K562 (cell line): ENCODE data around the gene COX20. TPM values are rescaled to one million over a fixed set of nuclear protein-coding genes. Genes with fewer than 3 reads are reported as not detected.
A peak's percentile ranks its signal among the peaks of the same experiment; 100 is the strongest.

Experiments
- CREM ChIP-seq: IDR thresholded peaks from 2 replicates; pipeline ENCODE4 v1.6.1; 2014; ENCODE audit warnings: antibody characterized with exemption, low read depth
- DACH1 ChIP-seq: fragments of 450-650 bp; IDR thresholded peaks from 2 replicates; pipeline ENCODE4 v1.6.1; 2018; ENCODE audit not compliant: partially characterized antibody
- DDX20 ChIP-seq: fragments of 450-650 bp; IDR thresholded peaks from 2 replicates; pipeline ENCODE4 v1.6.1; 2016; ENCODE audit warnings: missing genetic modification characterization, low read depth, mild to moderate bottlenecking, missing compliant biosample characterization, moderate library complexity
- EP300 ChIP-seq: IDR thresholded peaks from 2 replicates; pipeline ENCODE4 v1.6.1; 2012; ENCODE audit warnings: low read length, improper control_type of control experiment
- HDAC1 ChIP-seq, 2 experiments: fragments of 450-650 bp; IDR thresholded peaks; 2 replicates each; pipeline ENCODE4 v1.6.1; 2016 to 2017; ENCODE audit warnings: inconsistent platforms in 1 of 2, mild to moderate bottlenecking in 1 of 2, moderate library complexity in 1 of 2
- HDAC8 ChIP-seq: fragments of 450-650 bp; IDR thresholded peaks from 2 replicates; pipeline ENCODE4 v1.6.1; 2016; ENCODE audit warnings: mild to moderate bottlenecking, missing genetic modification characterization, moderate library complexity, missing compliant biosample characterization
- MIER1 ChIP-seq: fragments of 450-650 bp; IDR thresholded peaks from 2 replicates; pipeline ENCODE4 v1.6.1; 2016; ENCODE audit warnings: antibody characterized with exemption, mild to moderate bottlenecking, low read depth
- POLR2G ChIP-seq: fragments of 200-400 bp; formaldehyde crosslinking; IDR thresholded peaks from 2 replicates; pipeline ENCODE4 v1.6.1; 2017; ENCODE audit warnings: low read depth, mild to moderate bottlenecking, antibody characterized with exemption, low read length, moderate library complexity
- RAD21 ChIP-seq, 2 experiments: fragments of 250-450 bp in 1 of 2; fragments of 450-650 bp in 1 of 2; sonication (Bioruptor Pico) in 1 of 2; formaldehyde crosslinking in 1 of 2; IDR thresholded peaks in 1 of 2; conservative IDR thresholded peaks in 1 of 2; 2 replicates each; pipeline versions ENCODE4 v1.4.0 to v1.8.0; 2020 to 2022; ENCODE audit warnings: mild to moderate bottlenecking in 2 of 2, moderate library complexity in 1 of 2
- RFX5 ChIP-seq: IDR thresholded peaks from 2 replicates; pipeline ENCODE4 v1.6.1; 2011; ENCODE audit warnings: low read depth, mild to moderate bottlenecking, improper control_type of control experiment, low read length
- RFX7 ChIP-seq: fragments of 250-450 bp; sonication (Bioruptor Pico); IDR thresholded peaks from 2 replicates; pipeline ENCODE4 v1.5.1; 2021; ENCODE audit warnings: mild to moderate bottlenecking
- SIN3B ChIP-seq: fragments of 450-650 bp; IDR thresholded peaks from 2 replicates; pipeline ENCODE4 v1.6.1; 2017; ENCODE audit warnings: low read depth, mild to moderate bottlenecking, moderate library complexity
- TEAD4 ChIP-seq, 2 experiments: sonication (generic) in 1 of 2; formaldehyde crosslinking in 1 of 2; IDR thresholded peaks; 2 replicates each; pipeline versions ENCODE4 v1.6.1 to v1.8.0; 2012 to 2022; ENCODE audit warnings: borderline replicate concordance in 1 of 2, inconsistent platforms in 1 of 2, low read length in 1 of 2, mild to moderate bottlenecking in 1 of 2, missing genetic modification reagents in 1 of 2
- YY1 ChIP-seq, 3 experiments: IDR thresholded peaks; 2 replicates each; pipeline ENCODE4 v1.6.1; 2011; ENCODE audit warnings: low read length in 2 of 3, mild to moderate bottlenecking in 2 of 3, moderate library complexity in 2 of 3, borderline replicate concordance in 1 of 3, control low read depth in 1 of 3, low read depth in 1 of 3; ENCODE audit not compliant: insufficient read depth in 3 of 3, insufficient replicate concordance in 2 of 3, control insufficient read depth in 1 of 3, insufficient read length in 1 of 3; ENCODE audit errors: extremely low read depth in 1 of 3
- ZNF146 ChIP-seq: IDR thresholded peaks from one replicate; pipeline ENCODE4 v1.6.1; 2018; ENCODE audit warnings: missing compliant biosample characterization; ENCODE audit not compliant: unreplicated experiment
- ZNF212 ChIP-seq: fragments of 450-650 bp; formaldehyde crosslinking; IDR thresholded peaks from 2 replicates; pipeline ENCODE4 v1.4.0; 2020; ENCODE audit warnings: mild to moderate bottlenecking
- polyA plus RNA-seq, 8 experiments: library from polyadenylated mRNA; depleted of rRNA in 4 of 8; stranded (reverse) in 5 of 8; unstranded in 3 of 8; fragments of >200 nt; fragmentation: Nextera tagmentation in 2 of 8; fragmentation: Illumina TruSeq in 1 of 8; extraction: Ambion mirVana in 2 of 8; extraction: Trizol in 1 of 8; gene quantifications; 2 replicates each; pipeline versions ENCODE4 v1.2.1 to v1.2.3, GENCODE V29; 2011 to 2014; ENCODE audit warnings: inconsistent platforms in 1 of 8, missing spikeins in 1 of 8
- total RNA-seq, 7 experiments: library from RNA; depleted of rRNA in 6 of 7; stranded (reverse); fragments of >200 nt in 6 of 7; fragmentation: Illumina TruSeq in 2 of 7; extraction: Trizol in 2 of 7; gene quantifications; 2 replicates each; pipeline versions ENCODE4 v1.2.1 to v1.2.3, GENCODE V29; 2011 to 2021; ENCODE audit warnings: low replicate concordance in 1 of 7
- TF ChIP-seq, protein P1 (sequence below): fragments of 250-450 bp; sonication (Bioruptor Pico); IDR thresholded peaks from 2 replicates; pipeline ENCODE4 v1.8.0; 2021; ENCODE audit warnings: mild to moderate bottlenecking, moderate library complexity
- TF ChIP-seq, protein P2 (sequence below): fragments of 450-650 bp; formaldehyde crosslinking; IDR thresholded peaks from 2 replicates; pipeline ENCODE4 v1.4.0; 2022; ENCODE audit warnings: missing genetic modification characterization
- TF ChIP-seq, protein P3 (sequence below): fragments of 250-450 bp; sonication (Bioruptor Pico); IDR thresholded peaks from 2 replicates; pipeline ENCODE4 v1.8.0; 2022; ENCODE audit warnings: moderate library complexity, mild to moderate bottlenecking, inconsistent platforms
- TF ChIP-seq, protein P4 (sequence below): fragments of 250-450 bp; sonication (Bioruptor Pico); IDR thresholded peaks from 2 replicates; pipeline ENCODE4 v1.5.0; 2021
- TF ChIP-seq, protein P5 (sequence below): fragments of 250-450 bp; sonication (Bioruptor Pico); IDR thresholded peaks from 2 replicates; pipeline ENCODE4 v1.4.0; 2020; ENCODE audit warnings: mild to moderate bottlenecking

COX20 gene
- total and polyA plus RNA-seq, 9 of the 15 experiments (the other 6 are each of a cell fraction or from before 2014, with no cell fraction given): 41.5 to 192 (median 84.3) TPM

DNA sequence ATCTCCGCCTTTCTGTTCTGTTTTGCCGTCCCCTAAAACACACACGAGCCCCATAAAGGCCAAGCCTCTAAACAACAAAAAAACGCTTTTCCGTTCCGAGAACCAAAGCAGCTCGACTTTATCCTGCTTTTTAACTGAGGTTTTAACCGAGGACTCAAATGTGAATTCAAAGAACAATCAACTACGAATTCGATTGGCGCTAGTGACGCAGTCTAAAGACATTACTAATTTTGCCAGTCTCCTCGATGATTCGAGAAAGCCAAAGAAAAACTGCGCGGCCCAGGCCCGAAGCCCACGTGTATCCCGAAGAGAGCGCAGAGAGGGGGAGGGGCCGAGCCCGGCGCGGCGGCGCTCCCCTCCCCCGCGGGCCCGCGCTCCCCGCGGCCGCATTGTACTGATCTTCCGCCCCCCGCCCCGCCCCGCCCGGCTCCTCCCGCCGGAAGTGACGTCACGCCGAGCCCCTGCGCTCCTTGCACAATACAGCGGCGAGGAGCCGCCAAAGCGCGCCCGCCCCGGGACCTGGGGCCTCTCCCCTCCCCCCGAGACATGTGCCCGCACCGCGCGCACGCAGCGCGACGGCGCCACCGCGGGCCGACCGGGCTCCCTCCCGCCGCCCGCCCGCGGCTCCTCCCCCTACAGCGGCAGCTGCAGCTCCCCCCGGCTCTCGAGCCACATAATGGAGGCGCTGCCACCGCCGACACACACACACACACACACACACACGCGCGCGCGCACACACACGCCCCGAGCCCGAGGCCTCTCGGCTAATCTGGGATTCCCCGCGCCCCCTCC, 27.4 kb downstream of the COX20 start (continued):
- TF ChIP-seq YY1 (IDR thresholded peaks at IDR 0.05; ENCODE audit: borderline replicate concordance in 1 of 3, control insufficient read depth in 1 of 3, extremely low read depth in 1 of 3, insufficient read depth in 3 of 3, insufficient read length in 1 of 3, insufficient replicate concordance in 2 of 3, low read depth in 1 of 3, low read length in 2 of 3) (peak; percentile 56 to 89 (median 87)), POLR2G (peak; percentile 88), ZNF212 (CRISPR knock-in tag) (no peak), HDAC1 (IDR thresholded peaks at IDR 0.05) (peak; percentile 34 to 96; a peak in 2 of 4 replicates), ZNF146 (CRISPR knock-in tag) (no peak), DDX20 (no peak), HDAC8 (tag) (no peak), RFX5 (peak; percentile 50; the same call in 1 of the 2 replicates), RFX7 (CRISPR knock-in tag) (no peak), TEAD4 (IDR thresholded peaks at IDR 0.05; ENCODE audit: low read length) (0 out of 2 replicates have a peak, but pooled peaks have one; percentile 41), TEAD4 (CRISPR knock-in tag; IDR thresholded peaks at IDR 0.05; ENCODE audit: borderline replicate concordance) (no peak), RAD21 (CRISPR knock-in tag; conservative IDR thresholded peaks at IDR 0.05 in 1 of 2, IDR thresholded peaks at IDR 0.05 in 1 of 2) (no peak), EP300 (peak; percentile 51; the same call in 1 of the 2 replicates), SIN3B (no peak), DACH1 (no peak), CREM (peak; percentile 91), MIER1 (no peak)
- TF ChIP-seq, protein P1, sequence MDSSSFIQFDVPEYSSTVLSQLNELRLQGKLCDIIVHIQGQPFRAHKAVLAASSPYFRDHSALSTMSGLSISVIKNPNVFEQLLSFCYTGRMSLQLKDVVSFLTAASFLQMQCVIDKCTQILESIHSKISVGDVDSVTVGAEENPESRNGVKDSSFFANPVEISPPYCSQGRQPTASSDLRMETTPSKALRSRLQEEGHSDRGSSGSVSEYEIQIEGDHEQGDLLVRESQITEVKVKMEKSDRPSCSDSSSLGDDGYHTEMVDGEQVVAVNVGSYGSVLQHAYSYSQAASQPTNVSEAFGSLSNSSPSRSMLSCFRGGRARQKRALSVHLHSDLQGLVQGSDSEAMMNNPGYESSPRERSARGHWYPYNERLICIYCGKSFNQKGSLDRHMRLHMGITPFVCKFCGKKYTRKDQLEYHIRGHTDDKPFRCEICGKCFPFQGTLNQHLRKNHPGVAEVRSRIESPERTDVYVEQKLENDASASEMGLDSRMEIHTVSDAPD (CRISPR knock-in tag): no peak
- TF ChIP-seq, protein P2, sequence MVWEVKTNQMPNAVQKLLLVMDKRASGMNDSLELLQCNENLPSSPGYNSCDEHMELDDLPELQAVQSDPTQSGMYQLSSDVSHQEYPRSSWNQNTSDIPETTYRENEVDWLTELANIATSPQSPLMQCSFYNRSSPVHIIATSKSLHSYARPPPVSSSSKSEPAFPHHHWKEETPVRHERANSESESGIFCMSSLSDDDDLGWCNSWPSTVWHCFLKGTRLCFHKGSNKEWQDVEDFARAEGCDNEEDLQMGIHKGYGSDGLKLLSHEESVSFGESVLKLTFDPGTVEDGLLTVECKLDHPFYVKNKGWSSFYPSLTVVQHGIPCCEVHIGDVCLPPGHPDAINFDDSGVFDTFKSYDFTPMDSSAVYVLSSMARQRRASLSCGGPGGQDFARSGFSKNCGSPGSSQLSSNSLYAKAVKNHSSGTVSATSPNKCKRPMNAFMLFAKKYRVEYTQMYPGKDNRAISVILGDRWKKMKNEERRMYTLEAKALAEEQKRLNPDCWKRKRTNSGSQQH (CRISPR knock-in tag): 0 out of 2 replicates have a peak, but pooled peaks have one; percentile 38
- TF ChIP-seq, protein P3, sequence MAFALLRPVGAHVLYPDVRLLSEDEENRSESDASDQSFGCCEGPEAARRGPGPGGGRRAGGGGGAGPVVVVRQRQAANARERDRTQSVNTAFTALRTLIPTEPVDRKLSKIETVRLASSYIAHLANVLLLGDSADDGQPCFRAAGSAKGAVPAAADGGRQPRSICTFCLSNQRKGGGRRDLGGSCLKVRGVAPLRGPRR (CRISPR knock-in tag): no peak
- TF ChIP-seq, protein P4, sequence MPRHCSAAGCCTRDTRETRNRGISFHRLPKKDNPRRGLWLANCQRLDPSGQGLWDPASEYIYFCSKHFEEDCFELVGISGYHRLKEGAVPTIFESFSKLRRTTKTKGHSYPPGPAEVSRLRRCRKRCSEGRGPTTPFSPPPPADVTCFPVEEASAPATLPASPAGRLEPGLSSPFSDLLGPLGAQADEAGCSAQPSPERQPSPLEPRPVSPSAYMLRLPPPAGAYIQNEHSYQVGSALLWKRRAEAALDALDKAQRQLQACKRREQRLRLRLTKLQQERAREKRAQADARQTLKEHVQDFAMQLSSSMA: no peak
- TF ChIP-seq, protein P5, sequence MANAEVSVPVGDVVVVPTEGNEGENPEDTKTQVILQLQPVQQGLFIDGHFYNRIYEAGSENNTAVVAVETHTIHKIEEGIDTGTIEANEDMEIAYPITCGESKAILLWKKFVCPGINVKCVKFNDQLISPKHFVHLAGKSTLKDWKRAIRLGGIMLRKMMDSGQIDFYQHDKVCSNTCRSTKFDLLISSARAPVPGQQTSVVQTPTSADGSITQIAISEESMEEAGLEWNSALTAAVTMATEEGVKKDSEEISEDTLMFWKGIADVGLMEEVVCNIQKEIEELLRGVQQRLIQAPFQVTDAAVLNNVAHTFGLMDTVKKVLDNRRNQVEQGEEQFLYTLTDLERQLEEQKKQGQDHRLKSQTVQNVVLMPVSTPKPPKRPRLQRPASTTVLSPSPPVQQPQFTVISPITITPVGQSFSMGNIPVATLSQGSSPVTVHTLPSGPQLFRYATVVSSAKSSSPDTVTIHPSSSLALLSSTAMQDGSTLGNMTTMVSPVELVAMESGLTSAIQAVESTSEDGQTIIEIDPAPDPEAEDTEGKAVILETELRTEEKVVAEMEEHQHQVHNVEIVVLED (CRISPR knock-in tag): peak; percentile 89
